K562 (cell line): ENCODE results near the gene GPR55. TPM values are rescaled to one million over a fixed set of nuclear protein-coding genes. Genes with fewer than 3 reads are reported as not detected.

Experiments
- CTBP1 ChIP-seq: fragments of 450-650 bp; IDR thresholded peaks from 2 replicates; pipeline ENCODE4 v1.6.1; 2016; ENCODE audit warnings: borderline replicate concordance
- GABPB1 ChIP-seq: sonication (generic); formaldehyde crosslinking; IDR thresholded peaks from 2 replicates; pipeline ENCODE4 v1.8.0; 2022; ENCODE audit warnings: mild to moderate bottlenecking, missing genetic modification reagents
- HDAC1 ChIP-seq, 2 experiments: fragments of 450-650 bp; IDR thresholded peaks; 2 replicates each; pipeline ENCODE4 v1.6.1; 2016 to 2017; ENCODE audit warnings: inconsistent platforms in 1 of 2, mild to moderate bottlenecking in 1 of 2, moderate library complexity in 1 of 2
- JUN ChIP-seq, 2 experiments: sonication (generic) in 1 of 2; formaldehyde crosslinking in 1 of 2; IDR thresholded peaks; 2 replicates each; pipeline versions ENCODE4 v1.6.1 to v1.8.0; 2012 to 2022; ENCODE audit warnings: borderline replicate concordance in 2 of 2, mild to moderate bottlenecking in 2 of 2, improper control_type of control experiment in 1 of 2, low read depth in 1 of 2, low read length in 1 of 2, missing genetic modification reagents in 1 of 2
- MAFK ChIP-seq: IDR thresholded peaks from 2 replicates; pipeline ENCODE4 v1.6.1; 2011; ENCODE audit warnings: low read length, improper control_type of control experiment
- MED1 ChIP-seq: sonication (generic); formaldehyde crosslinking; IDR thresholded peaks from 2 replicates; pipeline ENCODE4 v1.8.1; 2023; ENCODE audit warnings: missing genetic modification reagents, borderline replicate concordance
- POLR2A ChIP-seq: fragments of 450-650 bp; conservative IDR thresholded peaks from 2 replicates; pipeline ENCODE4 v1.6.1; 2016
- POLR2AphosphoS5 ChIP-seq: IDR thresholded peaks from 2 replicates; pipeline ENCODE4 v1.6.1; 2011; ENCODE audit warnings: mild to moderate bottlenecking, low read depth, low read length, moderate library complexity; ENCODE audit not compliant: control insufficient read depth, insufficient read depth
- SOX6 ChIP-seq: fragments of 450-650 bp; IDR thresholded peaks from 2 replicates; pipeline ENCODE4 v1.6.1; 2014; ENCODE audit warnings: mild to moderate bottlenecking
- ZNF584 ChIP-seq: fragments of 200-800 bp; sonication (Bioruptor generic); IDR thresholded peaks from 2 replicates; pipeline ENCODE4 v1.6.1; 2016; ENCODE audit warnings: low read depth, mild to moderate bottlenecking, missing genetic modification characterization, missing compliant biosample characterization
- polyA plus RNA-seq, 8 experiments: library from polyadenylated mRNA; depleted of rRNA in 4 of 8; stranded (reverse) in 5 of 8; unstranded in 3 of 8; fragments of >200 nt; fragmentation: Nextera tagmentation in 2 of 8; fragmentation: Illumina TruSeq in 1 of 8; extraction: Ambion mirVana in 2 of 8; extraction: Trizol in 1 of 8; gene quantifications; 2 replicates each; pipeline versions ENCODE4 v1.2.1 to v1.2.3, GENCODE V29; 2011 to 2014; ENCODE audit warnings: inconsistent platforms in 1 of 8, missing spikeins in 1 of 8
- total RNA-seq, 7 experiments: library from RNA; depleted of rRNA in 6 of 7; stranded (reverse); fragments of >200 nt in 6 of 7; fragmentation: Illumina TruSeq in 2 of 7; extraction: Trizol in 2 of 7; gene quantifications; 2 replicates each; pipeline versions ENCODE4 v1.2.1 to v1.2.3, GENCODE V29; 2011 to 2021; ENCODE audit warnings: low replicate concordance in 1 of 7
- TF ChIP-seq, protein P1 (sequence below), 2 experiments: fragments of 450-650 bp; IDR thresholded peaks; 2 replicates each; pipeline ENCODE4 v1.6.1; 2016; ENCODE audit warnings: mild to moderate bottlenecking in 2 of 2, borderline replicate concordance in 1 of 2, low read depth in 1 of 2, moderate library complexity in 1 of 2
- TF ChIP-seq, protein P2 (sequence below): fragments of 450-650 bp; IDR thresholded peaks from 2 replicates; pipeline ENCODE4 v1.6.1; 2016
- TF ChIP-seq, protein P3 (sequence below): fragments of 450-650 bp; IDR thresholded peaks from 2 replicates; pipeline ENCODE4 v1.6.1; 2016; ENCODE audit warnings: borderline replicate concordance
- TF ChIP-seq, protein P4 (sequence below), 2 experiments: fragments of 450-650 bp; IDR thresholded peaks; 2 replicates each; pipeline ENCODE4 v1.6.1; 2016

Gene GPR55
- total and polyA plus RNA-seq, 9 of the 15 experiments (the other 6 are each of a cell fraction or from before 2014, with no cell fraction given) = 0.11 to 0.49 (median 0.27) TPM

DNA sequence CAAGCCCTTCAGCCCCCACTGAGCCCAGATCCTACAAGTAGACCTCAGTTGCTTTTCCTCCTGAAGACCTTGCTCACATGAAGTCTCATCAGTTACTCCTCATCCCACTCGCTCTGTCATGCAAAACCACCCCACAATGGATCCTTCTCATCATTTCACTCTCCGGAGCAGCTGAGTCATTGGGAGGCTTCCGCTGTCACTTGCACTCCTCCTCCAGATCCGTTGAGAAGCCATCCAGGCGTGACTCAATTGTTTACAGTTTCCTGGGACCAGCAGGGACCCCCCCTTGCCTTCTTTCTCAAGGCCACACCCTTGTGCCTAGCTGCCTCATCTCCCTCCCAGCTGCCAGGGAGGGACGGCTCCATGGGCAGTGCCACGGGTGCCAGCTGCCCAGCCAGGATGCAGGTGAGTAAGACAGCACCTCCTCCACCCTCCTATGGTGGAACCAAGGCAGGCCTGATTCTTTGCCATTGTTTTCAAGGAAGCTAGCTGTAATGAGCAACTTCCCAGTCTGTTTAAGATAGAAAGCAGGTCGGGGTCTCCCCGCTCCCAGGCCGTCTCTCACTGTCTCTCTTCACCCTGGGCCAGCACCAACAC is 16.3 kb downstream of the GPR55 start (continued):
- TF ChIP-seq, protein P1, sequence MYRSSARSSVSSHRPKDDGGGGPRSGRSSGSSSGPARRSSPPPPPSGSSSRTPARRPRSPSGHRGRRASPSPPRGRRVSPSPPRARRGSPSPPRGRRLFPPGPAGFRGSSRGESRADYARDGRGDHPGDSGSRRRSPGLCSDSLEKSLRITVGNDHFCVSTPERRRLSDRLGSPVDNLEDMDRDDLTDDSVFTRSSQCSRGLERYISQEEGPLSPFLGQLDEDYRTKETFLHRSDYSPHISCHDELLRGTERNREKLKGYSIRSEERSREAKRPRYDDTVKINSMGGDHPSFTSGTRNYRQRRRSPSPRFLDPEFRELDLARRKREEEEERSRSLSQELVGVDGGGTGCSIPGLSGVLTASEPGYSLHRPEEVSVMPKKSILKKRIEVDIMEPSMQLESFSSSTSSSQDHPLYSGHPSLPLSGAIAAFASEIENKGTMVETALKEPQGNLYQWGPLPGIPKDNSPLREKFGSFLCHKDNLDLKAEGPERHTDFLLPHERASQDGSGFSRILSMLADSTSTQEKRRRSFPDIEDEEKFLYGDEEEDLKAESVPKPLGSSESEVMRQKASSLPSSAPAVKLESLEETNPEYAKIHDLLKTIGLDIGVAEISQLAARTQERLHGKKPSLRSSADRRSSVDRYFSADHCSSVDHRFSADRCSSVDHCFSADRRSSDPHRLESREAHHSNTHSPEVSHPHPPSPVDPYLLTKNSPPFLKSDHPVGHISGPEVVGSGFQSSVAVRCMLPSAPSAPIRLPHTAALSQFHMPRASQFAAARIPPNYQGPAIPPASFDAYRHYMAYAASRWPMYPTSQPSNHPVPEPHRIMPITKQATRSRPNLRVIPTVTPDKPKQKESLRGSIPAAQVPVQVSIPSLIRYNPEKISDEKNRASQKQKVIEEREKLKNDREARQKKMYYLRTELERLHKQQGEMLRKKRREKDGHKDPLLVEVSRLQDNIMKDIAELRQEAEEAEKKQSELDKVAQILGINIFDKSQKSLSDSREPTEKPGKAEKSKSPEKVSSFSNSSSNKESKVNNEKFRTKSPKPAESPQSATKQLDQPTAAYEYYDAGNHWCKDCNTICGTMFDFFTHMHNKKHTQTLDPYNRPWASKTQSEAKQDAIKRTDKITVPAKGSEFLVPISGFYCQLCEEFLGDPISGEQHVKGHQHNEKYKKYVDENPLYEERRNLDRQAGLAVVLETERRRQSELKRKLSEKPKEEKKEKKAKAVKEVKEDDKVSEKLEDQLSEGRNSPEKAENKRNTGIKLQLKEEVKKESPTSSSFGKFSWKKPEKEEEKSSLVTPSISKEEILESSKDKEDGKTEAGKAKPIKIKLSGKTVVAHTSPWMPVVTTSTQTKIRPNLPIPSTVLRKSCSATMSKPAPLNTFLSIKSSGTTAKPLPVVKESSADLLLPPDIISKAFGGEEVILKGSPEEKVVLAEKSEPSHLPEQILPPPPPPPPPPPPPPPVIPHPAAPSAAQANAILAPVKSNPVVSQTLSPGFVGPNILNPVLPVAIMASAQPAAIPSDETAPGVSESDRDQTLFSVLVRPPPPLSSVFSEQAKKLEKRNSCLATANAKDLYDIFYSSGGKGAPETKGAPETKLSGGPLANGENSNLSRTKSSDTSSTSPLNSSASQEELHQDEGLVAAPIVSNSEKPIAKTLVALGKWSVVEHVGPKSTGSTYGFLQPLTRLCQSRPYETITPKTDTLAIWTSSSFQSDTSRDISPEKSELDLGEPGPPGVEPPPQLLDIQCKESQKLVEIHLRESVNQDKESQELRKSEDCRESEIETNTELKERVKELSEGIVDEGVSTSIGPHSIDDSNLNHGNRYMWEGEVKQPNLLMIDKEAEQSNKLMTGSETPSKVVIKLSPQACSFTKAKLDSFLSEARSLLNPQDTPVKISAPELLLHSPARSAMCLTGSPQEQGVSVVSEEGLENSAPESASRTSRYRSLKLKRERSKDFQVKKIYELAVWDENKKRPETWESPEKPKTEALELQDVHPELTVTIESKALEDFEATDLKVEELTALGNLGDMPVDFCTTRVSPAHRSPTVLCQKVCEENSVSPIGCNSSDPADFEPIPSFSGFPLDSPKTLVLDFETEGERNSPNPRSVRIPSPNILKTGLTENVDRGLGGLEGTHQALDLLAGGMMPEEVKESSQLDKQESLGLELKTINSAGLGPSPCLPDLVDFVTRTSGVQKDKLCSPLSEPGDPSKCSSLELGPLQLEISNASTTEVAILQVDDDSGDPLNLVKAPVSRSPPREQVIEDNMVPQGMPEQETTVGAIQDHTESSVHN (IDR thresholded peaks at IDR 0.05; ENCODE audit: borderline replicate concordance in 1 of 2, low read depth in 1 of 2) = peak in 1 of 2 experiments; percentile 69; a peak in 2 of 4 replicates
- peak; percentile 90 for TF ChIP-seq SOX6
- TF ChIP-seq POLR2A = peak; percentile 54
- TF ChIP-seq, protein P2, sequence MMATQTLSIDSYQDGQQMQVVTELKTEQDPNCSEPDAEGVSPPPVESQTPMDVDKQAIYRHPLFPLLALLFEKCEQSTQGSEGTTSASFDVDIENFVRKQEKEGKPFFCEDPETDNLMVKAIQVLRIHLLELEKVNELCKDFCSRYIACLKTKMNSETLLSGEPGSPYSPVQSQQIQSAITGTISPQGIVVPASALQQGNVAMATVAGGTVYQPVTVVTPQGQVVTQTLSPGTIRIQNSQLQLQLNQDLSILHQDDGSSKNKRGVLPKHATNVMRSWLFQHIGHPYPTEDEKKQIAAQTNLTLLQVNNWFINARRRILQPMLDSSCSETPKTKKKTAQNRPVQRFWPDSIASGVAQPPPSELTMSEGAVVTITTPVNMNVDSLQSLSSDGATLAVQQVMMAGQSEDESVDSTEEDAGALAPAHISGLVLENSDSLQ = peak; percentile 84
- TF ChIP-seq, protein P3, sequence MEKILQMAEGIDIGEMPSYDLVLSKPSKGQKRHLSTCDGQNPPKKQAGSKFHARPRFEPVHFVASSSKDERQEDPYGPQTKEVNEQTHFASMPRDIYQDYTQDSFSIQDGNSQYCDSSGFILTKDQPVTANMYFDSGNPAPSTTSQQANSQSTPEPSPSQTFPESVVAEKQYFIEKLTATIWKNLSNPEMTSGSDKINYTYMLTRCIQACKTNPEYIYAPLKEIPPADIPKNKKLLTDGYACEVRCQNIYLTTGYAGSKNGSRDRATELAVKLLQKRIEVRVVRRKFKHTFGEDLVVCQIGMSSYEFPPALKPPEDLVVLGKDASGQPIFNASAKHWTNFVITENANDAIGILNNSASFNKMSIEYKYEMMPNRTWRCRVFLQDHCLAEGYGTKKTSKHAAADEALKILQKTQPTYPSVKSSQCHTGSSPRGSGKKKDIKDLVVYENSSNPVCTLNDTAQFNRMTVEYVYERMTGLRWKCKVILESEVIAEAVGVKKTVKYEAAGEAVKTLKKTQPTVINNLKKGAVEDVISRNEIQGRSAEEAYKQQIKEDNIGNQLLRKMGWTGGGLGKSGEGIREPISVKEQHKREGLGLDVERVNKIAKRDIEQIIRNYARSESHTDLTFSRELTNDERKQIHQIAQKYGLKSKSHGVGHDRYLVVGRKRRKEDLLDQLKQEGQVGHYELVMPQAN = no peak
- TF ChIP-seq JUN (IDR thresholded peaks at IDR 0.05; ENCODE audit: borderline replicate concordance, low read depth, low read length) = peak; percentile 73
- no peak for TF ChIP-seq JUN (CRISPR knock-in tag; IDR thresholded peaks at IDR 0.05; ENCODE audit: borderline replicate concordance)
- peak; percentile 72; the same call in 1 of the 2 replicates for TF ChIP-seq MAFK
- peak in 1 of 2 experiments; percentile 72; a peak in 2 of 4 replicates for TF ChIP-seq HDAC1 (IDR thresholded peaks at IDR 0.05)
- TF ChIP-seq CTBP1 = peak; percentile 93; the same call in 1 of the 2 replicates
- no peak for TF ChIP-seq MED1 (CRISPR knock-in tag)
- TF ChIP-seq, protein P4, sequence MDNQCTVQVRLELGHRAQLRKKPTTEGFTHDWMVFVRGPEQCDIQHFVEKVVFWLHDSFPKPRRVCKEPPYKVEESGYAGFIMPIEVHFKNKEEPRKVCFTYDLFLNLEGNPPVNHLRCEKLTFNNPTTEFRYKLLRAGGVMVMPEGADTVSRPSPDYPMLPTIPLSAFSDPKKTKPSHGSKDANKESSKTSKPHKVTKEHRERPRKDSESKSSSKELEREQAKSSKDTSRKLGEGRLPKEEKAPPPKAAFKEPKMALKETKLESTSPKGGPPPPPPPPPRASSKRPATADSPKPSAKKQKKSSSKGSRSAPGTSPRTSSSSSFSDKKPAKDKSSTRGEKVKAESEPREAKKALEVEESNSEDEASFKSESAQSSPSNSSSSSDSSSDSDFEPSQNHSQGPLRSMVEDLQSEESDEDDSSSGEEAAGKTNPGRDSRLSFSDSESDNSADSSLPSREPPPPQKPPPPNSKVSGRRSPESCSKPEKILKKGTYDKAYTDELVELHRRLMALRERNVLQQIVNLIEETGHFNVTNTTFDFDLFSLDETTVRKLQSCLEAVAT (IDR thresholded peaks at IDR 0.05) = 0 out of 4 replicates have a peak, but pooled peaks of 1 of the 2 experiments have one; percentile 36
- TF ChIP-seq ZNF584 (CRISPR knock-in tag) = peak; percentile 47; the same call in 1 of the 2 replicates
- TF ChIP-seq GABPB1 (CRISPR knock-in tag) = peak; percentile 28; the same call in 1 of the 2 replicates
- 0 out of 2 replicates have a peak, but pooled peaks have one; percentile 30 for TF ChIP-seq POLR2AphosphoS5
